ENCODE results near the gene ZDHHC8.

Gene ZDHHC8

GRCh38 chr22:20096574-20097420, 34.8 kb upstream of the ZDHHC8 start:
- no peak for DNase-seq

DNA sequence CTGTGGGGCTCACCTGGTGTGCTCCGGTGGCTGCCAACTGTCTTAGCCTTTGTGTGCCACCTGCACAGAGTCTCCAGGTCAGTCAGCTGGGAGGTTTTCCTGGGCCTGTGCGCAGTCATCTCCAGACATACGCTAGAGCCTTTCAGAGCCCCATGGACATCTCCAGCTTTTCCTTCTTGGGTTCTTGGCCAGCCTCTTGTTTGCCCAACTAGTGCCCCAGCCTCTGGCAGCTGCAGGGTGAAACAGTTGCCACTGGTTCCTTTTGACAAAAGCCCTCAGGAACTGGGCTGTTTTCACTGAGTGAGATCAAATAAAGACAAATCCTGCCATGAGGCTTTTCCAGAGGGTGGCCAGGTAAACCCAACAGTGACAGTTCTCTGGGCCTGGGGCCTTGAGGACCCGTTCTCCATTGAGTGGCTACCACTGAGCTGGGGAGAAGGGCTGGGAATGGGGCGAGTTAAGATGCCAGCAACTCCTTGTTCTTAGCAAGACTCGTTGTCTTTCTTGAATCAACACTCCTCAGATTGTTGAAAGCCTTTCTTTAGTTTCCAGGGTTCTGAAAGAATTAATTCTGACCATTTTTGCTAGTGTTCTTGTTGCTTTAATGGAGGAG, 32.4 kb upstream of the ZDHHC8 start:
- no peak for DNase-seq

- DNase-seq = no peak
These were observed 30.0 kb upstream of the ZDHHC8 start for GRCh38 chr22:20101638-20102037.

GRCh38 chr22:20102203-20102780, 29.3 kb upstream of the ZDHHC8 start:
- DNase-seq = no peak

DNA sequence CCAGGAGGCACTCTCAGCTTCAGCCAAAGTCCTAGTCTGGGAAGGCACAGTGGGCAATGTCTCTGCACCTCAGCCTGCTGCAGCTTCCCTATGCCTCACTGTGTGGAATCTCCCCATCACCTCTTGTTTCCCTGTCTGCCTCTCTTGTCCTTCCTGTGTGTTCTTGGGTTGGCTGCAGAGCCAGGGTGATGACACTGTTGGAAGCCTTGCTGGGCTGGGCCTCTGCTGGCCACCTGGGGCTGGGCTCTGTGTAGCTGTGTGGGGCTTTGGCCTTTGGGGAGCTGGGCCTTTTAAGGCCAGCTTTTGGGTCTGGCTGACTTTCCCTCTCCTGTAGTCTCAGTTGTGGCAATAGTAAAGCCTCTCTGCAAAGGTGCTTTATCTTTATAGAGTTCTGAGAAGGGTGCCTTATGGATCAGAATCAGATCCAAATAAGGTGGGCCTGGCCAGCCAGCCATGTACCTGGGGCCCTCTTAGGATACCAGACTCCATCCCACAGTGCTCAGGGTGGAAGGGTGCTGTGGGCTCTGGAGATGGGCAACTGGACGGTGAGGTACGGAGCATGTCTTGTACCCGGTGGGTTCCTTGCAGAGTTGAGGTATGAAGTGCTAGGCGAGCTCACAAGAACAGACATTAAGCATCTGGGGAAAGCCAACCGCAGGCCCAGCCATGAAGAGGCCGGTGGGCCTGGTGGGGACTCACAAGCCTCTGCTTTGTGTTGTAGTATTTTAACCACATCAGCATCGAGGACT, 26.0 kb upstream of the ZDHHC8 start:
- DNase-seq = no peak

DNA sequence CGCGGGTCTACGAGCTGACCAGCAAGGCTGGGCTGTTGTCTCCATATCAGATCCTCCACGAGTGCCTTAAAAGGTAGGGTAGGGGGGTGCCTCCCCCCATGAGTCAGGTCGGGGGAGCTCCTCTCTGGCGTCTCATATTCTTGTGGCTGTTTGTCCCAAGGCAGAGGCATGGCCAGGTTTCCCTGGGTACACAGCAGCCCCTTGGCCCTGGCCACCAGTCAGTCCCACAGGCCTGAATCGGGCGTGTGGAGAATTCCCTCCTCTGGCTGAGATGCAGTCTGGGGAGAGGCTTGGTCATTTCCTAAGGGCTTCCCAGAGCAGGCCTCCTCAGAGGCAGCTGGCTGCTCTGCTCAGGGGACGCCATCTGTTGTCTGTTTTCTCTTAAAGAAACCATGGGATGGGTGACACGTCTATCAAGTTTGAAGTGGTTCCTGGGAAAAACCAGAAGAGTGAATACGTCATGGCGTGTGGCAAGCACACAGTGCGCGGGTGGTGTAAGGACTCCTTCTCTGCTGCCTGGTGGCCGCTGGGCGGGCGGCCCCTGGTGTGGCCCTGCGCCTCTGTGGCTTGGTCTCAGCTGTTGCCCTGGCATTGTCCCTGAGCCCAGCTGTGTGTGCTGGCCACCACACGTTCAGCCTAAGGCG, 25.3 kb upstream of the ZDHHC8 start:
- no peak for DNase-seq

DNA sequence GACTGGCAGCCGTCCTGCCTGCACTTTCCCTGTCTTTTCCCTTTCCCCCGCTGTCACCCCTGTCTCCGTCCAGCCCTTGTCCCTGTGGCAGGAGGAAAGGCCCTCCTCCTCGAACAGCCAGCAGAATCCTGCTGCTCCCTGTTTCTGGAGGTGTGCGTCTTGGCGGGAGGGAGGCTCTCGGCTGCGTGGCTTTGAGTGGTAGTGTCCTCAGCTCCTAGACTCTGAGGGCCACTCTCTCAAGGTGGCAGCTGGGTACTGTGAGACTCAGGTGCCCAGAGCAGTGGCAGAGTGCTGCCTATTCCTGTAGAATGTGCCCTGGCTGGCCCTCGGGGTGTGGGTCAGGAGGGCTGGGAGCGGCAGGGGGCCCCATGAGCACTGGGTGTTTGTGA, 24.8 kb upstream of the ZDHHC8 start:
- no peak for DNase-seq

DNA sequence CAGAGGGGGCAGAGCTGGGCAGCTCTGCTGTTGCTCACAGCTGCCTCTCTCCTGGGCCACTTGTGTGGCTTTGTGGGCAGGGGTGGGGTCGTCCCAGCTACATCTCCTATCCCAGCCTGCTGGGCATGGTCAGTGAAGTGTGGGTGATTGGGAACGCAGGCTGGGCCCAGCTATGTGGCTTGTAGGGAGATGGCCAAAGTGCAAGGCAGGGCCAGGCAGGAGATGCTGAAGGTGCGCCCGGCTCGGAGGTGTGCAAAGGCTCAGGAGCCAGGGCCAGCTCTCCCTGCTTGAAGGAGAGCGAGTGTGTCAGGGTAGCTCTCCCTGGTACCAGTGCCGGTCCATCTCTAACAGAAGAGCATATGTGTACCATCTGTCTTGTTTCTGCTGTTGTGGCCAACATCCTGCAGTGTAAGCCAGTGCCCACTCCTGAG, 24.1 kb upstream of the ZDHHC8 start:
- no peak for DNase-seq

DNA sequence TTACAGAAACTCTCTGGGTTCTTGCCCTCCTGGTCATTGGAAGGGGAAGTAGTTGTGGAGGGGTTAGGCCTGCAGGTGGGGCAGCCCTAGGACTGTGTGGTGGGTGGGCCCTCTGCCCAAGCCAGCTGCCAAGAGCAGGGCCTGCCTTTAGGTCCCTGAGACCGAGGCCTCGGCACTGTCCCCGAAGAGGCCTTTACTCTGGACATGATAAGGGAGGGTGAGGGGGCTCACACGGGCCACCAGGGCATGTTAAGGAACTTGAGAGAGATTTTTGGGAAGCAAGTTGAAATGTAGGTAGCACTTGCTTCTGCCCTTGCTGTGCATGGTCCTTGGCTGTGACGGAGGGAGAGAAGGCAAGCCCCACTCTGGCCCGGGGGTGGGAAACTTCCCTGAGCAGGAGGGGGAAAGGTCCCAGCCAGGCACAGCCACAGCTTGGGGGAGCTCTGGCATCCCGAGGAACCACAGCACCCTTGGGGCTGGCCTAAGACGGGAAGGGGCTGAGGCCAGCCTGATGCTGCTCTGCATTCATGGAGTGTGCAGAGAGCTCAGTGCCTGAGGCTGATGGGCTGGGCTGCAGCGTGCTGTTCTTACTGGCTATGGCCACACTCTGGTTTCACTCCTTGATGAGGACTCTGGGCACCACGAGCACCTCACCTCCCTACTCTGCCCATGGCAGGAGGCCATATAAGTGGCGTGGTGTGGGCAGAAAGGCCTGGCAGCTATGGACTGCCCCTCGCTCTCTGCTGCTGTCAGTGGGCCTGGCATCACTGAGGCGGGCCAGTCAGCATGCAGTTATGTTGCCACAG, 23.4 kb upstream of the ZDHHC8 start:
- DNase-seq = no peak

DNA sequence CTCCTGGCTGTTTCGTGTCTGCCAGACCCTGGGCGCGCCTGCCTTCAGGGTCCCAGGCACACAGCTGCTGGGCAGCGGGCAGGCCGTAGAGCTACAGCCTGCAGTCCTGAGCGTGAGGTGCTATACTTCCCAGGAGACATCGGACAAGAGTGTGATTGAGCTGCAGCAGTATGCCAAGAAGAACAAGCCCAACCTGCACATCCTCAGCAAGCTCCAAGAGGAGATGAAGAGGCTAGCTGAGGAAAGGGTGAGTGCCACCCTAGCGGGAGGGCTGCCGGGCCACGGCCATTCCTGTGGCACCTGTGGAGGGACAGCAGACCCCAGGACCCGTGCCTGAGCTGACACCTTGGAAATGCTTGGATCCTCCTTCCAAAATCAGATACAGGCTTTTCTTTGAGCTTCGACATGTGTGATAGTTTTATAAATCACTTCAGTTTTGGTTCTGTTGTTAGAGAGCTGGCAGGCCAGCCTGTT, 22.8 kb upstream of the ZDHHC8 start:
- no peak for DNase-seq

DNA sequence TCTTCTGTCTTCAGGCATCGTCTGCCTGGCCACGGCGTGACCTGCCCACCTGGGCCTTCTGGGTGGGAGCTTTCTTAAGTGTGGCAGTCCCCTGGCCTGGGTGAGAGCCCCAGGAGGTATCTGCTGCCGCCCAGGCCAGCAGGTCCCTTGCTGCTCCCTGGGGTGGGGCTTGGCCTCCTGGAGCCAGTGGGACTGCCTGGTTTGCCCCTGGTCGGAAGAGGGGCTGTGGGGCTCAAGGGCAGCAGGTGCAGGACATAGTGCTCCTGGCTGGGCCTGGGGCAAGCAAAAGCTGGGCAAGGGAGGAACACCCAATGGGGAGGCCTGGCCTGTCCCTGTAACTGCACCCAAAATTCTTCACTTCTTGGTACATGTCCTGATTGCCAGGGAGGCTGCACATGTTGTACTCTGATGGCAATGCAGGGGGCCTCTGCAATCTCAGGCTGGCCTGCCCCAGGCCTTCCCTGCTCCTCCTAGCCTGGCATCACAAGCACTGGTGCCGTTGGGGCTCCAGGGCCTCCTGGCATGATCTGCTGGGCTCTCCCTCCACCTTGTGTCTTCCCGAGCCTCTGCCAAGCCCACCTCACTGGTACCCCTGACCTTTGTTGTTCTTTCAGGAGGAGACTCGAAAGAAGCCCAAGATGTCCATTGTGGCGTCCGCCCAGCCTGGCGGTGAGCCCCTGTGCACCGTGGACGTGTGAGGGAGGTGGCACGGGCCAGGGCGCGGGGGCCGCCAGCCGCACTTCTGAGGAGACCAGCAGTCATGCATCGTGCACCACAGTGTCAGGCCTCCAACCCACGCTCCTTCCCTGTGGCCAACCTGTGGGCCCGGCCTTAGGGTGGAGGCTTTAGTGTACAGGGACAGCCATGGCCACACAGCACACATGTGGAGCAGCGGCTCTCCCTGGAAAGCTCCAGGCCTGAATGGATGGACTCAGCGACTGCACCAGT, 21.9 kb upstream of the ZDHHC8 start:
- no peak for DNase-seq

DNA sequence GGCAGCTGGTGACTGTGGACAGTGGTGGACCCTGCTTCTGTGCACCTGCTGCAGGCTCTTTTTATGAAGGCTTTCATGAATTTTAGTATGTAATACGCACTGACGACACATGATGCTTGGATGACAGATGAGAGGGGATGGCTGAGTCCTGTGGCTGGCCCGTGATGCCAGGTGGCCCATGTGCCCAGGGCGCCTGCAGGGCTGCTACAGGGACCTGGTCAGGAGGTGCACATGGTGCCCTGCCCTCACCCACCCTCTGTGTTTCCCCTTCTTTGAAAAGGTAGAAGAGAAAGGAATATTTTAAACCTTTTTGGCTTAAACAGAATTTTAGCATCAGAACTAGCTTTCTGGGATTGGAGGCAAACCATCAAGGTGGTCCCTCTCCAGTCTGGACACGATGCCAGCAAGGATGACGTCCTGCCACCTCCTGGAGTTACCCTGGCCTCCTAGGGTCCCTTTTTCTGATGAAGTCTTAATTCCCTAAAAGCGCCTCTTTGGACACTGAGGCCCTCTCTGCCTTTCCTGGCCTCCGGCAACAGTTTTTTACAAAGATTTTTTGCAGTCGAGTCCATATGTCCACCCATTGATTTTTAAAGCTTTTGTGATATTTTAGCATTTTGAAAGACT, 21.1 kb upstream of the ZDHHC8 start:
- no peak for DNase-seq

DNA sequence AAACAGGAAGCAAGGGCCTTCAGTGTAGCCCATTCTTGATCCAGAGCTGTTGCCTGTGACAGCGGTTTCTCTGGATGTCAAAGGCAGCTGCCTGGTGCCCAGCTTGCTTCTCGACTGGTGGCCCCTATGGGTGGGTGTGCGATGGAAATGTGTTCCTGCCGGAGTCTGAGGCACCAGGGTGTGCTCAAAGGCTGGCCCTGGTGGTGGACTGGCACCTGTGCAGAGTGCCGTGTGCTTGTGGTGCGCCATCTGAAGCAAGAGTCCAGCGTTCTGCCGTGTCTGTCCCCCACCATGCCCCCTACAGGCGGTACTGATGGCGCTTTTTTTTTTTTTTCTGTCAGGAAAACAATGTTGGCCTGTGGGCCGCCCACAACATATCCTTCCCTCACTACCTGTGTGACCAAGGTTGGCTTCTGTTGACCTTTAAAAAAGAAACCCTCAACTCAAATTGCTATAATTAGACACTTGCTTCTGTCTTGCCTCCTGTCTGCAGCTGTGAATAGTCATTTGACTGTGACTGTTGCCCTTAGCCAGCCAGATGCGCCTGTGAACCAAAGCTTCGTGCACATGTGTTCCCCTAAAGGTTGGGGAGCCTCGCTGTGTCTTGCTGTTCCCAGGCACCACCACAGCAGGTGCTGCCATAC, 20.4 kb upstream of the ZDHHC8 start:
- DNase-seq = no peak

- DNase-seq = no peak
These were observed 19.6 kb upstream of the ZDHHC8 start for GRCh38 chr22:20111689-20112622.

GRCh38 chr22:20112623-20113511, 18.7 kb upstream of the ZDHHC8 start:
- DNase-seq = no peak

- no peak for DNase-seq
These were observed 17.9 kb upstream of the ZDHHC8 start for GRCh38 chr22:20113551-20114310.
